Endothelial cell of umbilical vein (primary cell): ENCODE data around the gene PCGF2. TPM values are rescaled to one million over a fixed set of nuclear protein-coding genes. Genes with fewer than 3 reads are reported as not detected.

Experiments used
- BruUV-seq: library from RNA; stranded (reverse); fragments of 400-500 nt; replicated peaks from 2 replicates; lab custom pipeline; 2021; lab: Mats Ljungman, UMichigan
- CTCF ChIA-PET: fragments of 300-600, 350-600 bp; sonication (Branson Sonifier 250); formaldehyde crosslinking; loops from one replicate; lab custom pipeline; 2021; ENCODE audit warnings: antibody characterized with exemption, inconsistent platforms; lab: Charles Lee
- POLR2A ChIA-PET: fragments of 300-600, 350-600 bp; sonication (Branson Sonifier 250); formaldehyde crosslinking; loops from one replicate; lab custom pipeline; 2021; ENCODE audit warnings: antibody characterized with exemption, inconsistent platforms; lab: Charles Lee
- DNase-seq: peaks from one replicate; pipeline ENCODE4 v3.0.0-alpha.2; 2011; ENCODE audit warnings: low read depth, low spot score
- FAIRE-seq: peaks from 2 replicates; lab custom pipeline; 2011; peaks lifted over from hg19 to GRCh38; lab: Jason Lieb, UNC
- H2AFZ ChIP-seq: 2 replicates; pipeline ENCODE4 v1.6.0; 2012; ENCODE audit warnings: low read depth, low read length, control low read depth, inconsistent platforms
- H3K27ac ChIP-seq: 2 replicates; pipeline ENCODE4 v1.5.1; 2011; ENCODE audit warnings: low read depth, mild to moderate bottlenecking, control low read depth, low read length, moderate library complexity; ENCODE audit not compliant: insufficient read depth
- H3K27me3 ChIP-seq, 2 experiments: 2 replicates each; pipeline versions ENCODE4 v1.6.0 to v1.6.1; 2011; ENCODE audit warnings: low read length in 2 of 2, mixed read lengths in 1 of 2; ENCODE audit not compliant: control insufficient read depth in 2 of 2, insufficient read depth in 2 of 2
- H3K36me3 ChIP-seq, 2 experiments: 2 replicates in 1 of 2; 3 replicates in 1 of 2; pipeline ENCODE4 v1.5.1; 2011; ENCODE audit warnings: low read length in 2 of 2, mild to moderate bottlenecking in 1 of 2, moderate library complexity in 1 of 2; ENCODE audit not compliant: control insufficient read depth in 2 of 2, insufficient read depth in 2 of 2; ENCODE audit errors: extremely low read depth in 1 of 2
- H3K4me1 ChIP-seq: 3 replicates; pipeline ENCODE4 v1.5.1; 2011; ENCODE audit warnings: mild to moderate bottlenecking, low read length; ENCODE audit not compliant: control insufficient read depth, insufficient read depth; ENCODE audit errors: extremely low read depth
- H3K4me2 ChIP-seq: 2 replicates; pipeline ENCODE4 v1.6.1; 2011; ENCODE audit warnings: low read length, control low read depth, mixed read lengths; ENCODE audit not compliant: insufficient read depth
- H3K4me3 ChIP-seq, 3 experiments: fragments of 200-600 bp in 1 of 3; sonication (generic), shearing (Covaris generic) in 1 of 3; replicated peaks in 1 of 3; 2 replicates each; pipeline ENCODE4 v1.5.1; 2011 to 2016; ENCODE audit warnings: control low read depth in 3 of 3, low read length in 3 of 3, mild to moderate bottlenecking in 2 of 3, inconsistent platforms in 1 of 3, low read depth in 1 of 3, moderate library complexity in 1 of 3; ENCODE audit not compliant: insufficient read depth in 1 of 3
- H3K79me2 ChIP-seq: 2 replicates; pipeline ENCODE4 v1.6.0; 2012; ENCODE audit warnings: low read length, inconsistent platforms; ENCODE audit not compliant: control insufficient read depth, insufficient read depth
- H3K9ac ChIP-seq: replicated peaks from 2 replicates; pipeline ENCODE3; 2011; ENCODE audit warnings: low read length, control low read depth; ENCODE audit not compliant: insufficient read depth; ENCODE audit errors: extremely low read depth
- H3K9me1 ChIP-seq: replicated peaks from 3 replicates; pipeline ENCODE4 v1.6.0; 2011; ENCODE audit warnings: mild to moderate bottlenecking, low read length; ENCODE audit not compliant: control insufficient read depth, insufficient read depth; ENCODE audit errors: extremely low read depth
- H3K9me3 ChIP-seq: replicated peaks from 2 replicates; pipeline ENCODE4 v1.5.1; 2012; ENCODE audit warnings: low read length, inconsistent platforms; ENCODE audit not compliant: control insufficient read depth, insufficient read depth
- H4K20me1 ChIP-seq: replicated peaks from 2 replicates; pipeline ENCODE3; 2011; ENCODE audit warnings: mild to moderate bottlenecking, low read length; ENCODE audit not compliant: control insufficient read depth, insufficient read depth; ENCODE audit errors: extremely low read depth
- CTCF ChIP-seq, 2 donors: IDR thresholded peaks; 1 replicate in 1 of 2; 2 replicates in 1 of 2; pipeline ENCODE4 v1.5.1; 2011; ENCODE audit warnings: low read length in 2 of 2, mild to moderate bottlenecking in 2 of 2, moderate library complexity in 2 of 2, control low read depth in 1 of 2, inconsistent platforms in 1 of 2, low read depth in 1 of 2; ENCODE audit not compliant: insufficient read depth in 1 of 2; ENCODE audit errors: extremely low read depth in 1 of 2
- FOS ChIP-seq: IDR thresholded peaks from 2 replicates; pipeline ENCODE4 v1.6.1; 2011; ENCODE audit warnings: mild to moderate bottlenecking, low read length, moderate library complexity, borderline replicate concordance; ENCODE audit not compliant: insufficient read depth
- GATA2 ChIP-seq: IDR thresholded peaks from 2 replicates; pipeline ENCODE4 v1.7.0; 2011; ENCODE audit warnings: low read depth, mild to moderate bottlenecking, moderate library complexity, mixed read lengths, low read length; ENCODE audit not compliant: insufficient read length, insufficient read depth
- JUN ChIP-seq: IDR thresholded peaks from 2 replicates; pipeline ENCODE4 v1.6.1; 2011; ENCODE audit warnings: borderline replicate concordance, low read depth; ENCODE audit not compliant: insufficient read length, insufficient read depth
- MAX ChIP-seq: IDR thresholded peaks from 2 replicates; pipeline ENCODE4 v1.6.1; 2011; ENCODE audit not compliant: insufficient read depth, insufficient read length
- MYC ChIP-seq: IDR thresholded peaks from one replicate; pipeline ENCODE4 v1.6.1; 2011; ENCODE audit warnings: mild to moderate bottlenecking, low read depth, low read length
- POLR2A ChIP-seq: IDR thresholded peaks from 2 replicates; pipeline ENCODE4 v1.6.1; 2012; ENCODE audit warnings: low read depth, mild to moderate bottlenecking, control low read depth, low read length
- POLR2AphosphoS5 ChIP-seq: IDR thresholded peaks from 2 replicates; pipeline ENCODE4 v1.6.1; 2012; ENCODE audit warnings: low read depth, mild to moderate bottlenecking, control low read depth, low read length, moderate library complexity; ENCODE audit not compliant: insufficient read depth
- dilution Hi-C: fragments of 300-500 bp; cut with MboI; formaldehyde crosslinking; loops from one replicate; pipeline ENCODE4 v1.15.0; 2019; ENCODE audit warnings: low sequenced_read_pairs; ENCODE audit not compliant: extremely low pct_ligation_motif_present
- intact Hi-C: fragments of 100-400 bp; cut with micrococcal nuclease; formaldehyde crosslinking; loops from one replicate; pipeline ENCODE4 v1.10.0; 2022
- polyA plus RNA-seq, 4 experiments: library from polyadenylated mRNA; depleted of rRNA in 3 of 4; stranded (reverse) in 3 of 4; unstranded in 1 of 4; fragments of >200 nt; gene quantifications; 2 replicates each; pipeline versions ENCODE4 v1.2.1 to v1.2.3, GENCODE V29; 2011 to 2012; ENCODE audit warnings: missing spikeins in 1 of 4
- total RNA-seq: library from RNA; stranded (reverse); gene quantifications from 2 replicates; pipeline ENCODE4 v1.2.3, GENCODE V29; 2021

Gene PCGF2
- total and polyA plus RNA-seq, 2 donors (not counting 3 experiments of a cell fraction or from before 2014, with no cell fraction given) = 39.8 to 78.4 TPM

GRCh38 chr17:38766341-38766740 lies 18.2 kb upstream of the PCGF2 start:
- Histone ChIP-seq H3K9me3 (no peaks in the 10 kb centered on the region), H3K4me2 (no peak overlapping the region), H3K27ac (no peak overlapping the region), H4K20me1 (no peaks in the 10 kb centered on the region), H3K36me3 (peaks cover 8 to 54% of the 10 kb centered on the region in 2 experiments), H3K9ac (no peak overlapping the region), H3K4me1 (no peaks in the 10 kb centered on the region), H3K27me3 (no peaks in the 10 kb centered on the region), H3K79me2 (no peaks in the 10 kb centered on the region), H3K4me3 (no peak overlapping the region), H3K9me1 (no peaks in the 10 kb centered on the region), H2AFZ (no peak overlapping the region)
- no peak for DNase-seq
- BruUV-seq = no TSS peak
- dilution Hi-C loops = no loop called here
- ChIA-PET POLR2A (no interaction called here), CTCF (no interaction called here)
- intact Hi-C loops = no loop called here
- TF ChIP-seq JUN (no peak), POLR2A (no peak), POLR2AphosphoS5 (no peak), MAX (no peak), MYC (no peak), CTCF (IDR thresholded peaks at IDR 0.05; ENCODE audit: extremely low read depth in 1 of 2, insufficient read depth in 1 of 2, low read depth in 1 of 2, low read length in 2 of 2) (no peak), GATA2 (no peak), FOS (no peak)
- FAIRE-seq = no peak
